A673 (cell line): ENCODE results near the gene ATF7IP2.
"Not testable (repeated sequence)": the region's sequence is repeated elsewhere in the genome, so short reads cannot be mapped to it uniquely, and the experiment has no call there.

Experiments
- CTCF ChIP-seq: fragments of 300-800, 200-600 bp; sonication (generic); conservative IDR thresholded peaks from 2 replicates; pipeline ENCODE4 v1.5.1; 2017; ENCODE audit warnings: low read depth, mild to moderate bottlenecking, antibody characterized with exemption, low read length, moderate library complexity, mixed read lengths
- EZH2 ChIP-seq: fragments of 200-600 bp; sonication (generic); IDR thresholded peaks from 2 replicates; pipeline ENCODE4 v1.6.1; 2017; ENCODE audit warnings: borderline replicate concordance, low read depth, mild to moderate bottlenecking, mixed read lengths, antibody characterized with exemption, low read length; ENCODE audit not compliant: poor library complexity, severe bottlenecking

GRCh38 chr16:10344699-10345098 is 41.2 kb upstream of the ATF7IP2 start:
- not testable (repeated sequence) for TF ChIP-seq CTCF, EZH2
